GM12874 (cell line): Measurements from ENCODE around the gene CELSR3.
A peak's percentile ranks its signal among the peaks of the same experiment; 100 is the strongest.

Source experiments
- CTCF ChIP-seq: IDR thresholded peaks from 2 replicates; pipeline ENCODE4 v1.5.1; 2011; ENCODE audit warnings: low read depth, mild to moderate bottlenecking, control low read depth, low read length, moderate library complexity; ENCODE audit not compliant: insufficient read depth

The CELSR3 gene

GRCh38 chr3:48663489-48664312 lies 1.0 kb upstream of the CELSR3 start:
- TF ChIP-seq CTCF, result peak; percentile 92

- no peak for TF ChIP-seq CTCF
These were observed 437 bp downstream of the CELSR3 start for GRCh38 chr3:48662145-48662752.

- TF ChIP-seq CTCF, result no peak
These were observed 1.1 kb downstream of the CELSR3 start for GRCh38 chr3:48661501-48662144.

GRCh38 chr3:48660800-48661400 lies 1.8 kb downstream of the CELSR3 start:
- no peak for TF ChIP-seq CTCF

GRCh38 chr3:48656841-48657281 lies 5.8 kb downstream of the CELSR3 start:
- TF ChIP-seq CTCF, result no peak

GRCh38 chr3:48656061-48656840 lies 6.4 kb downstream of the CELSR3 start:
- TF ChIP-seq CTCF, result peak; percentile 90
